ENCODE data around the gene ITIH5. TPM values are rescaled to one million over a fixed set of nuclear protein-coding genes. Genes with fewer than 3 reads are reported as not detected.

The ITIH5 gene
- total RNA-seq, 2 experiments from 2014 or later, result not detected

DNA sequence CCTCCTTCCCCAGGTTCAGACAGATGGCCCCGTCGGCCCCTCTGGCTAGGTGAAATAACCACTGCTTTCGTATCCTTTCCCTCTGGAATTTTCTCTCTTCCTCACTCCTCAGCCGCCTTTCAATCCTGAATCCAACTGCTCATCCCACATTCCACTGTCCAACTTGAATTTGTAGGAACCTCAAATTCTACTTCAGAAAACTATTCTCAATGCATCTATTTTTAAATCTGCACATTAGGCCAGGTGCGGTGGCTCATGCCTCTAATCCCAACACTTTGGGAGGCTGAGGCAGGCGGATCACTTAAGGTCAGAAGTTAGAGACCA is 78.9 kb downstream of the ITIH5 start:
- H3K27ac ChIP-seq (ENCODE audit: low read depth, low read length, poor library complexity, severe bottlenecking), result no peak overlapping the region
- no peak for DNase-seq (ENCODE audit: low spot score)
- no TSS peak for BruUV-seq (replicated peaks)
- no peaks in the 10 kb centered on the region for H3K36me3 ChIP-seq (ENCODE audit: insufficient read depth, low read length)
- H3K4me3 ChIP-seq (ENCODE audit: low read depth, low read length, poor library complexity, severe bottlenecking), result no peak overlapping the region
- H3K9me3 ChIP-seq (ENCODE audit: low read length), result no peaks in the 10 kb centered on the region
- H3K9me2 ChIP-seq (ENCODE audit: insufficient read depth, low read length), result no peaks in the 10 kb centered on the region
- H4K20me1 ChIP-seq (ENCODE audit: insufficient read depth, low read length), result no peaks in the 10 kb centered on the region
- no peak for TF ChIP-seq EZH2phosphoT487 (IDR thresholded peaks at IDR 0.05; ENCODE audit: borderline replicate concordance, low read depth, low read length)
- TF ChIP-seq CTCF (conservative IDR thresholded peaks at IDR 0.05; ENCODE audit: low read length), result no peak
- no peak overlapping the region for H2AFZ ChIP-seq (ENCODE audit: low read length)
- POLR2A ChIA-PET, result no interaction called here
- no peaks in the 10 kb centered on the region for H3K79me2 ChIP-seq (ENCODE audit: insufficient read depth, low read depth, low read length)
- H3K4me2 ChIP-seq (ENCODE audit: low read length), result no peak overlapping the region
- no peaks in the 10 kb centered on the region for H3K4me1 ChIP-seq (ENCODE audit: insufficient read depth, low read length, poor library complexity, severe bottlenecking)
- CTCF ChIA-PET (ENCODE audit: unreplicated experiment), result no interaction called here
- intact Hi-C loops (cut with micrococcal nuclease; ENCODE audit: unreplicated experiment), result no loop called here

DNA sequence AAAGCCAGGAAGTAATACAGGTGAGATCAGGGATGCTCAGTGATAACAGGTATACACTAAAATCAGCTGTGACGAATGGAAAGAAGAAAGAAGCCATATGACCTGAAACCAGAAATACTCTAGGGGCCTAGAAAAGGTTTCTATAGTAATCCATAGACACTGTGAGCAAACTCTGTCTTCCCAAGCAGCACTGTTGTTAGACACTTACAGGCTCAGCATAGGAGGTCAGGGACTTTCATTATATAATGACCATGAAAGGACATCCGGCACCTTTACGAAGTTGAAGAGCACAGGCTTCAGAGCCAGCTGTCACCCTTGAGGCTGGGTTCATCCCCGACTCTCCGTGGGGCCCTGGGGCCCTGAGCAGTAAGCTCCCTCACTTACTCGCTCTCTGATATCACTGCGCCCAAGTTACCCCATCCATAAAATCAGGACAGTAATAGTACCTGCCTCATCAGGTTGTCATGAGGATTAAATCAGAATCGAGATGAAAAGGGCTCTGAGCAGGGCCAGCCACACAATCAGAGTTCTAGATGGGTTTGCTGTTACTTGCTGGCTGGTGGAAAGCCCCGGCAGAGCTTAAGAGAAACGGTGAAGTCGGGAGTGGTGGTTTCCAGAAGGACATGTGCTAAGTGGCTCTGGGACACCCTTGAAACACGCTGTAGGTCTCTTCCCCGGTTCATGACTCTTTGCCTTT is 79.5 kb downstream of the ITIH5 start:
- no TSS peak for BruUV-seq (replicated peaks)
- DNase-seq (ENCODE audit: low spot score), result no peak
- POLR2A ChIA-PET, result no interaction called here
- no peaks in the 10 kb centered on the region for H4K20me1 ChIP-seq (ENCODE audit: insufficient read depth, low read length)
- CTCF ChIA-PET (ENCODE audit: unreplicated experiment), result no interaction called here
- TF ChIP-seq CTCF (conservative IDR thresholded peaks at IDR 0.05; ENCODE audit: low read length) (no peak), EZH2phosphoT487 (IDR thresholded peaks at IDR 0.05; ENCODE audit: borderline replicate concordance, low read depth, low read length) (no peak)
- no peaks in the 10 kb centered on the region for H3K9me2 ChIP-seq (ENCODE audit: insufficient read depth, low read length)
- H3K9me3 ChIP-seq (ENCODE audit: low read length), result no peaks in the 10 kb centered on the region
- no peak overlapping the region for H3K4me2 ChIP-seq (ENCODE audit: low read length)
- H3K4me1 ChIP-seq (ENCODE audit: insufficient read depth, low read length, poor library complexity, severe bottlenecking), result no peaks in the 10 kb centered on the region
- H3K36me3 ChIP-seq (ENCODE audit: insufficient read depth, low read length), result no peaks in the 10 kb centered on the region
- no peak overlapping the region for H3K27ac ChIP-seq (ENCODE audit: low read depth, low read length, poor library complexity, severe bottlenecking)
- no peak overlapping the region for H3K4me3 ChIP-seq (ENCODE audit: low read depth, low read length, poor library complexity, severe bottlenecking)
- H3K79me2 ChIP-seq (ENCODE audit: insufficient read depth, low read depth, low read length), result no peaks in the 10 kb centered on the region
- H2AFZ ChIP-seq (ENCODE audit: low read length), result no peak overlapping the region
- intact Hi-C loops (cut with micrococcal nuclease; ENCODE audit: unreplicated experiment), result no loop called here

- BruUV-seq (replicated peaks), result no TSS peak
- H3K4me1 ChIP-seq (ENCODE audit: insufficient read depth, low read length, poor library complexity, severe bottlenecking), result no peaks in the 10 kb centered on the region
- CTCF ChIA-PET (ENCODE audit: unreplicated experiment), result no interaction called here
- H3K9me2 ChIP-seq (ENCODE audit: insufficient read depth, low read length), result no peaks in the 10 kb centered on the region
- no peak overlapping the region for H2AFZ ChIP-seq (ENCODE audit: low read length)
- no peaks in the 10 kb centered on the region for H4K20me1 ChIP-seq (ENCODE audit: insufficient read depth, low read length)
- H3K4me3 ChIP-seq (ENCODE audit: low read depth, low read length, poor library complexity, severe bottlenecking), result no peak overlapping the region
- no peaks in the 10 kb centered on the region for H3K36me3 ChIP-seq (ENCODE audit: insufficient read depth, low read length)
- POLR2A ChIA-PET, result interaction anchor here (0.6 kb wide), 2 partner anchors 127 to 195 kb away, joined by 3 to 4 read pairs; no protein-coding TSS in a partner anchor
- no peaks in the 10 kb centered on the region for H3K79me2 ChIP-seq (ENCODE audit: insufficient read depth, low read depth, low read length)
- H3K9me3 ChIP-seq (ENCODE audit: low read length), result no peaks in the 10 kb centered on the region
- DNase-seq (ENCODE audit: low spot score), result no peak
- TF ChIP-seq CTCF (conservative IDR thresholded peaks at IDR 0.05; ENCODE audit: low read length) (no peak), EZH2phosphoT487 (IDR thresholded peaks at IDR 0.05; ENCODE audit: borderline replicate concordance, low read depth, low read length) (no peak)
- no peak overlapping the region for H3K27ac ChIP-seq (ENCODE audit: low read depth, low read length, poor library complexity, severe bottlenecking)
- intact Hi-C loops (cut with micrococcal nuclease; ENCODE audit: unreplicated experiment), result no loop called here
- no peak overlapping the region for H3K4me2 ChIP-seq (ENCODE audit: low read length)
Measured at GRCh38 chr10:7585228-7585627, 81.5 kb downstream of the ITIH5 start.

Data from OCI-LY7 (cell line).